ENCODE results near the gene EFCAB11. TPM values are rescaled to one million over a fixed set of nuclear protein-coding genes. Genes with fewer than 3 reads are reported as not detected.

Gene EFCAB11
- total and polyA plus RNA-seq, 2 of the 8 experiments (the other 6 are each of a cell fraction or from before 2014, with no cell fraction given), result 6.8 to 12.8 TPM

DNA sequence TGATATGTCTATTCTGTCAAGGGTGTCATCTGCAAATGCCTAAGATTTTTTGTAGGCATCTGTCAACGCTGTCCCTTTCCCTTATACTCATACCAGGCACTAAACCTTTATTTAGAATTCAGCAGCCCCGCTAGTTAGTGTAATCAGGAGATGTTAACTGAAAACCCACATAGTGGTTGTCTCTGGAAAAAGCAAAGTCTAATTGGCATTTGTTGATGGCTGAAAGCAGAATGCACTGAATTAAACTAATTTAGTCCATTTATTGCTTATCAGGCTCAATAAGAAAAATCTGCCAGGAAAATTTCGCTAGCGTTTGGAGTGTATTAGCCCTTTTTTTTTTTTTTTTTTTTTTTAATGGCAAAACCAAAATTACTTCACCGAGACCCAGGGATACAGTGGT is 35.7 kb upstream of the EFCAB11 start:
- TF ChIP-seq SIN3A (conservative IDR thresholded peaks at IDR 0.05 in 1 of 2, IDR thresholded peaks at IDR 0.05 in 1 of 2; ENCODE audit: low read depth in 1 of 2, low read length in 2 of 2) (no peak), KDM5A (IDR thresholded peaks at IDR 0.05; ENCODE audit: low read length) (no peak), SRF (IDR thresholded peaks at IDR 0.05; ENCODE audit: low read depth, low read length) (no peak), CEBPB (IDR thresholded peaks at IDR 0.05; ENCODE audit: low read depth, low read length) (no peak), KDM4A (IDR thresholded peaks at IDR 0.05; ENCODE audit: low read depth, low read length, severe bottlenecking) (no peak)
- Histone ChIP-seq H4K91ac (replicated peaks; ENCODE audit: insufficient read length, low read length) (no peak overlapping the region), H3K9ac (replicated peaks in 1 of 4; ENCODE audit: extremely low read depth in 1 of 4, low read depth in 3 of 4, low read length in 3 of 4) (no peak overlapping the region), H3K27ac (ENCODE audit: low read depth, low read length) (no peak overlapping the region), H3K36me3 (ENCODE audit: control insufficient read depth in 2 of 4, insufficient read depth in 4 of 4, low read length in 3 of 4) (peaks cover 0 to 55% (median 14%) of the 10 kb centered on the region in 4 experiments; a peak in 5 of 8 replicates), H2BK15ac (ENCODE audit: low read length) (no peak overlapping the region), H3K4me1 (replicated peaks in 1 of 4; ENCODE audit: control insufficient read depth in 3 of 4, insufficient read depth in 4 of 4, low read length in 3 of 4) (peaks cover 0 to 3% (median 1%) of the 10 kb centered on the region in 4 experiments; a peak in 4 of 7 replicates), H2BK5ac (ENCODE audit: low read depth, low read length) (no peak overlapping the region), H2BK20ac (ENCODE audit: low read length) (no peak overlapping the region), H3K9me3 (ENCODE audit: insufficient read depth in 2 of 2, low read depth in 1 of 2, low read length in 1 of 2) (no peaks in the 10 kb centered on the region), H3K4ac (replicated peaks; ENCODE audit: insufficient read length, low read depth, low read length) (no peak overlapping the region), H2BK120ac (replicated peaks; ENCODE audit: low read depth, low read length) (no peak overlapping the region), H3K79me1 (ENCODE audit: low read depth, low read length) (no peaks in the 10 kb centered on the region), H3K4me3 (ENCODE audit: extremely low read depth in 1 of 4, insufficient read depth in 2 of 4, low read depth in 3 of 4, low read length in 4 of 4) (no peak overlapping the region), H4K8ac (ENCODE audit: extremely low read depth, insufficient read depth, low read length) (no peak overlapping the region), H4K20me1 (replicated peaks in 1 of 2; ENCODE audit: control insufficient read depth in 1 of 2, insufficient read depth in 2 of 2, low read length in 2 of 2) (peaks cover 0 to 2% of the 10 kb centered on the region in 2 experiments), H3K23me2 (ENCODE audit: low read depth, low read length) (no peaks in the 10 kb centered on the region), H3K27me3 (replicated peaks in 1 of 4; ENCODE audit: control insufficient read depth in 3 of 4, extremely low read depth in 1 of 4, insufficient read depth in 3 of 4, low read length in 3 of 4) (no peaks in the 10 kb centered on the region), H3K14ac (ENCODE audit: insufficient read length) (no peak overlapping the region), H3K4me2 (ENCODE audit: insufficient read depth in 1 of 2, low read depth in 2 of 2, low read length in 2 of 2) (no peak overlapping the region), H2AK5ac (ENCODE audit: low read depth, low read length) (no peak overlapping the region), H4K5ac (ENCODE audit: insufficient read length, low read depth, low read length) (no peak overlapping the region), H3K23ac (ENCODE audit: insufficient read length) (no peak overlapping the region), H3K79me2 (ENCODE audit: control insufficient read depth in 1 of 2, insufficient read depth in 2 of 2, low read length in 2 of 2) (no peaks in the 10 kb centered on the region), H2BK12ac (ENCODE audit: low read depth, low read length) (no peak overlapping the region), H3K18ac (ENCODE audit: extremely low read depth, low read length) (no peak overlapping the region), H2AFZ (ENCODE audit: low read length) (no peak overlapping the region), H3K56ac (replicated peaks; ENCODE audit: insufficient read length, low read depth, low read length) (no peak overlapping the region)
- CTCF ChIA-PET (ENCODE audit: partially characterized antibody), result interaction anchor here (0.9 to 6.4 kb wide), 2 partner anchors 16 to 120 kb away, joined by 4 to 37 read pairs; no protein-coding TSS in a partner anchor
- no peak for DNase-seq (ENCODE audit: low read depth in 1 of 2, low spot score in 2 of 2)
- 92% methylated on average over 5 of the region's 5 CpGs; no CpG with 5 or more reads in 1 of the 2 experiments for WGBS, 2 experiments (ENCODE audit: extremely low coverage in 1 of 2, insufficient coverage in 1 of 2, insufficient read length in 1 of 2, insufficient replicate concordance in 2 of 2, low coverage in 1 of 2, low lambda C conversion rate in 2 of 2, missing lambda C conversion rate in 1 of 2)
- FAIRE-seq, result no peak
- POLR2A ChIA-PET (ENCODE audit: partially characterized antibody), result no interaction called here
